ENCODE measurements around the gene CCDC50.
A peak's percentile ranks its signal among the peaks of the same experiment; 100 is the strongest.

CCDC50 gene

GRCh38 chr3:191424881-191425280 is 95.7 kb downstream of the CCDC50 start:
- ATAC-seq, result peak; percentile 44
- no peak for TF ChIP-seq PATZ1 (CRISPR knock-in tag; IDR thresholded peaks at IDR 0.05; ENCODE audit: borderline replicate concordance)
- no peak for TF ChIP-seq CSDC2 (CRISPR knock-in tag; IDR thresholded peaks at IDR 0.05)
- TF ChIP-seq ZFP30 (CRISPR knock-in tag; IDR thresholded peaks at IDR 0.05), result no peak
- TF ChIP-seq ZNF565 (CRISPR knock-in tag; conservative IDR thresholded peaks at IDR 0.05; ENCODE audit: low read depth), result no peak
- no peak for TF ChIP-seq BACH2 (CRISPR knock-in tag; IDR thresholded peaks at IDR 0.05; ENCODE audit: borderline replicate concordance)
- TF ChIP-seq ZNF8 (CRISPR knock-in tag; IDR thresholded peaks at IDR 0.05), result no peak
- no peak for TF ChIP-seq CREB5 (CRISPR knock-in tag; IDR thresholded peaks at IDR 0.05; ENCODE audit: low read depth)
- no peak for TF ChIP-seq ESRRG (CRISPR knock-in tag; IDR thresholded peaks at IDR 0.05)
- no peak for TF ChIP-seq PPARA (CRISPR knock-in tag; IDR thresholded peaks at IDR 0.05; ENCODE audit: borderline replicate concordance)
- TF ChIP-seq ZC3H10 (CRISPR knock-in tag; IDR thresholded peaks at IDR 0.05), result no peak
- no peak for TF ChIP-seq ARNTL (CRISPR knock-in tag; IDR thresholded peaks at IDR 0.05; ENCODE audit: borderline replicate concordance, low read depth)
- no peak for TF ChIP-seq OSR1 (CRISPR knock-in tag; IDR thresholded peaks at IDR 0.05)
- no peak for TF ChIP-seq ZFP3 (CRISPR knock-in tag; IDR thresholded peaks at IDR 0.05)

GRCh38 chr3:191425322-191425734 is 96.1 kb downstream of the CCDC50 start:
- TF ChIP-seq CSDC2 (CRISPR knock-in tag; IDR thresholded peaks at IDR 0.05), result no peak
- no peak for TF ChIP-seq ZNF70 (CRISPR knock-in tag; IDR thresholded peaks at IDR 0.05)
- no peak for TF ChIP-seq TSHZ2 (CRISPR knock-in tag; IDR thresholded peaks at IDR 0.05)
- TF ChIP-seq TCF4 (CRISPR knock-in tag; IDR thresholded peaks at IDR 0.05; ENCODE audit: borderline replicate concordance), result no peak
- no peak for TF ChIP-seq TOX (CRISPR knock-in tag; IDR thresholded peaks at IDR 0.05; ENCODE audit: borderline replicate concordance)
- TF ChIP-seq ISL1 (CRISPR knock-in tag; IDR thresholded peaks at IDR 0.05), result no peak

GRCh38 chr3:191426311-191426710 is 97.1 kb downstream of the CCDC50 start:
- TF ChIP-seq CREB5 (CRISPR knock-in tag; IDR thresholded peaks at IDR 0.05; ENCODE audit: low read depth) (no peak), ZC3H10 (CRISPR knock-in tag; IDR thresholded peaks at IDR 0.05) (no peak), RARB (CRISPR knock-in tag; IDR thresholded peaks at IDR 0.05) (no peak), CSDC2 (CRISPR knock-in tag; IDR thresholded peaks at IDR 0.05) (no peak), ZFP3 (CRISPR knock-in tag; IDR thresholded peaks at IDR 0.05) (no peak), PPARA (CRISPR knock-in tag; IDR thresholded peaks at IDR 0.05; ENCODE audit: borderline replicate concordance) (no peak), OSR1 (CRISPR knock-in tag; IDR thresholded peaks at IDR 0.05) (no peak), ESRRG (CRISPR knock-in tag; IDR thresholded peaks at IDR 0.05) (no peak), POU6F1 (CRISPR knock-in tag; IDR thresholded peaks at IDR 0.05; ENCODE audit: borderline replicate concordance, low read depth) (no peak), ISL1 (CRISPR knock-in tag; IDR thresholded peaks at IDR 0.05) (no peak), ZNF565 (CRISPR knock-in tag; conservative IDR thresholded peaks at IDR 0.05; ENCODE audit: low read depth) (no peak), GLIS3 (CRISPR knock-in tag; IDR thresholded peaks at IDR 0.05) (no peak), CSRNP3 (CRISPR knock-in tag; IDR thresholded peaks at IDR 0.05) (no peak), ZNF8 (CRISPR knock-in tag; IDR thresholded peaks at IDR 0.05) (no peak), TOX (CRISPR knock-in tag; IDR thresholded peaks at IDR 0.05; ENCODE audit: borderline replicate concordance) (no peak), PATZ1 (CRISPR knock-in tag; IDR thresholded peaks at IDR 0.05; ENCODE audit: borderline replicate concordance) (no peak), ZNF70 (CRISPR knock-in tag; IDR thresholded peaks at IDR 0.05) (no peak), ARNTL (CRISPR knock-in tag; IDR thresholded peaks at IDR 0.05; ENCODE audit: borderline replicate concordance, low read depth) (no peak)
- ATAC-seq, result no peak

More at GRCh38 chr3:191425322-191425734, 96.1 kb downstream of the CCDC50 start:
- peak; percentile 82 for ATAC-seq

Measured in SK-N-SH treated with all-trans-retinoic acid at 6 μM for 48 hours (cell line).